ENCODE measurements around the gene EFNA2.

Gene EFNA2

DNA sequence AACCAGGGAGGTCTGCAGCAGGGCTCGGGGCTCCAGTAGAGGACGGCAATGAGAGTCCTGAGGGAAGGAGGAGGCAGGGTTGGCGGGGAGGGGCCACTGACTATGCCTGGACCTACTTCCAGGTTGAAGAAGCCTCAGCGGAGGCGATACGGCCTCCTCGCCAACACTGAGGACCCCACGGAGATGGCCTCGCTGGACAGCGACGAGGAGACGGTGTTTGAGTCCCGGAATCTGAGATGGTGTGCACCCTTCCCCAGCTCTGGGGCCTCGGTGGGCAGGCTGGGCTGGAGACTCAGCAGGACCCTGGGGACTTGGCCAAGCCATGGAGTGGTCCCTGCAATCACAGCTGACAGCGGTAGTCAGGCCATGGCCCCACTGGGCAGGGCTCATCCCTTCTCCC lies 8.6 kb upstream of the EFNA2 start:
- no peak for DNase-seq (ENCODE audit: low read depth)
- H3K4me3 ChIP-seq (ENCODE audit: control insufficient read depth, low read depth, low read length), result no peak overlapping the region
- TF ChIP-seq, protein P1, sequence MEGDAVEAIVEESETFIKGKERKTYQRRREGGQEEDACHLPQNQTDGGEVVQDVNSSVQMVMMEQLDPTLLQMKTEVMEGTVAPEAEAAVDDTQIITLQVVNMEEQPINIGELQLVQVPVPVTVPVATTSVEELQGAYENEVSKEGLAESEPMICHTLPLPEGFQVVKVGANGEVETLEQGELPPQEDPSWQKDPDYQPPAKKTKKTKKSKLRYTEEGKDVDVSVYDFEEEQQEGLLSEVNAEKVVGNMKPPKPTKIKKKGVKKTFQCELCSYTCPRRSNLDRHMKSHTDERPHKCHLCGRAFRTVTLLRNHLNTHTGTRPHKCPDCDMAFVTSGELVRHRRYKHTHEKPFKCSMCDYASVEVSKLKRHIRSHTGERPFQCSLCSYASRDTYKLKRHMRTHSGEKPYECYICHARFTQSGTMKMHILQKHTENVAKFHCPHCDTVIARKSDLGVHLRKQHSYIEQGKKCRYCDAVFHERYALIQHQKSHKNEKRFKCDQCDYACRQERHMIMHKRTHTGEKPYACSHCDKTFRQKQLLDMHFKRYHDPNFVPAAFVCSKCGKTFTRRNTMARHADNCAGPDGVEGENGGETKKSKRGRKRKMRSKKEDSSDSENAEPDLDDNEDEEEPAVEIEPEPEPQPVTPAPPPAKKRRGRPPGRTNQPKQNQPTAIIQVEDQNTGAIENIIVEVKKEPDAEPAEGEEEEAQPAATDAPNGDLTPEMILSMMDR (conservative IDR thresholded peaks at IDR 0.05; ENCODE audit: control insufficient read depth, insufficient read depth, low read depth, low read length), result no peak

DNA sequence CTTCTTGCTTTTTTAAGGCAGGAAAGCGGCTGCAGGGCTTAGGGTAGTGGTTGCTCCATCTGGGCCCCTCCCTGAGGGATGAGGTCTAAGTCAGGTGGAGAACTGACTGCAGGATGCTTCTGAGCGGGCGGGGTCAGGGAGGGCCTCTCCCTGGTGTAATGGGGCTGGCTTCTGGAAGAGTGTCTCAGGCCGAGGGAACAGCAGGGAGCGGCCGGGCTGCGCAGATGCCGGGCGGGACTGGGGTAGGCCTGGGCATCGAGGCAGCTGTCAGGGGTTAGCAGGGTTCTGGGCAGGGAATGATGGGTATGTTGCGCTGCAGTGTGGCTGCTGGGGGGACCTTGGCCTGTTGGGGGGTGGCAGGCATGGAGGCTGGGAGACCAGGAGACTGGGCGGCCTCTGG lies 7.6 kb upstream of the EFNA2 start:
- TF ChIP-seq, protein P1 (conservative IDR thresholded peaks at IDR 0.05; ENCODE audit: control insufficient read depth, insufficient read depth, low read depth, low read length), result no peak
- H3K4me3 ChIP-seq (ENCODE audit: control insufficient read depth, low read depth, low read length), result no peak overlapping the region
- DNase-seq (ENCODE audit: low read depth), result no peak

DNA sequence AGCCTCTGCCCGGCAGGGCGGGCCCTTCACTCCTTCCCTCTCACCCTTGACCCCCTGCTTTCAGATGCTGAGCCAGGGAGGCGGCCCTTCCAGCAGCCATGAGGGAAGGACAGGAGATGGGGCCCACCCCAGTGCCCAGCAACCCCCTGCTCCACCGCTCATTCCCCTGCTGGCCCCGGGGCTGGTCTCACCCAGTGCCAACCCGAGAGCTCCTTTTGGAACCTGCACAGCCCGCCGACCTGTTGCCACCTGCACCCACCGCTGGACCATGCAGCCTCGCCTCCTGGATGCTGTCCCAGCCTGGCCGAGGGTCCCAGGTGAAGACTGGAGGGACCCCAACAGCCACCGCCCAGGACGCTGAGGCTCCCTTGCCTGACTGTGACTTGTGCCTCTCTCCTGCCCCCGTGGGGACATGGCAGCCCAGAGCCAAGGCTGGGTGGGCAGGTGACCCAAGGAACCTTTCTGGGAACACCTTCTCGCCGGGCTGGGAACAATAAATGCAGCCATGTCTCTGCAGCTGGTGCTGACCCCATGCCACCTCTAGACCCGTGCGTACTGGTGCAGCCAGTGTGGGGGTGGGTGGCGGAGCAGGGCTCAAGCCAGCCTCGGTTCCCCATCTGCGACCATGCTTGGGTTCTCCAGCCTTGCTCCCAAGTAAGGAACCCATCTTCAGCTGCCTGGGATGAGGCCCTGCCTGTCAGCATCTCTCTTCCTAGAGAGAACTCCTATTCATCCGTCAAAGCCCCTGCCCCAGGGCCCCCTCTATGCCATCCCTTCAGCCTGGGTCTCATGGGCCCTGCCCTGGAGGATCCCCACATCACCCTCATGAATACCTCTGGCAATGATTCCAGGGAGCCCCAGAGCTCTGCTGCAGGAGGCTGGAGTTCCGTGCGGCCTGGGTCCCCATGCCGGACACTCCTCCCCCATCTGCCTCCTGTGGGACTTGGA lies 6.7 kb upstream of the EFNA2 start:
- TF ChIP-seq, protein P1 (conservative IDR thresholded peaks at IDR 0.05; ENCODE audit: control insufficient read depth, insufficient read depth, low read depth, low read length), result no peak
- H3K4me3 ChIP-seq (ENCODE audit: control insufficient read depth, low read depth, low read length), result no peak overlapping the region
- DNase-seq (ENCODE audit: low read depth), result no peak

DNA sequence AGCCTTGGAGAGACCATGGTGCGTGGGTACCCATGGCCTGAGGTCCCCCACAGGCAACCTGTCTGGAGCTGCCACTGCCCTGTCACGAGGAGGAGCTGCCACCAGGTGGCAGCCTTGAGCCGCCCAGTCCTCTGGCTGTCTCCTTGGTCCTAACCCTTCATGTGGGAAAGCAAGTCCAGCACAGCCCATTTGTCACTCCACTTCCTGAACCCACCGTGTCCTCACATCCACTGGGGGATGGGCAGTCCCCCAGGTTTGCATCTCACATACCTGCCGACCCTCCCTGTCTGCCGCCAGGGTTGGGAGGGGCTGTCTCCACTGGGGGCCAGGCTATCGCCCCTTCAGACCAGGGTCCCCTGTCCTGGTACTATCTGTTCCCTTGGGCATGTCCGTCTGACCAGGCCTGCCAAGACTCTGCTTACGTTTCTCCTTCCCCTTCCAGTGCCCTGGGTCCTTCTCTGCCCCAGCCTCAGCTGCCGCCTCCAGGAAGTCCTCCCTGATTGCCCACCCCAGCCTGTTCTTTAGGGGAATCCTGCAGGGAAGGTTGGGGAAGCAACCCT lies 5.8 kb upstream of the EFNA2 start:
- DNase-seq (ENCODE audit: low read depth), result peak; percentile 84
- TF ChIP-seq, protein P1 (conservative IDR thresholded peaks at IDR 0.05; ENCODE audit: control insufficient read depth, insufficient read depth, low read depth, low read length), result peak; percentile 94
- no peak overlapping the region for H3K4me3 ChIP-seq (ENCODE audit: control insufficient read depth, low read depth, low read length)

- H3K4me3 ChIP-seq (ENCODE audit: control insufficient read depth, low read depth, low read length), result no peak overlapping the region
- TF ChIP-seq, protein P1 (conservative IDR thresholded peaks at IDR 0.05; ENCODE audit: control insufficient read depth, insufficient read depth, low read depth, low read length), result no peak
- no peak for DNase-seq (ENCODE audit: low read depth)
These were observed 4.8 kb upstream of the EFNA2 start for GRCh38 chr19:1280636-1281568.

- no peak overlapping the region for H3K4me3 ChIP-seq (ENCODE audit: control insufficient read depth, low read depth, low read length)
- DNase-seq (ENCODE audit: low read depth), result no peak
- TF ChIP-seq, protein P1 (conservative IDR thresholded peaks at IDR 0.05; ENCODE audit: control insufficient read depth, insufficient read depth, low read depth, low read length), result no peak
These were observed 3.9 kb upstream of the EFNA2 start for GRCh38 chr19:1281569-1282287.
